Activated CD4-positive, alpha-beta T cell treated with anti-CD3 and anti-CD28 coated beads, Interleukin-2, amount 10 ng/mL, durations not matched to agents 7 days and 5 days (primary cell): ENCODE data around the gene HIVEP3. TPM values are rescaled to one million over a fixed set of nuclear protein-coding genes. Genes with fewer than 3 reads are reported as not detected.

Source experiments
- CTCF ChIA-PET: fragments of 350-600 bp; sonication (Branson Sonifier 250); formaldehyde crosslinking; loops from one replicate; lab custom pipeline; 2021; ENCODE audit warnings: antibody characterized with exemption; lab: Charles Lee
- POLR2A ChIA-PET: fragments of 350-600 bp; sonication (Branson Sonifier 250); formaldehyde crosslinking; loops from one replicate; lab custom pipeline; 2021; ENCODE audit warnings: antibody characterized with exemption; lab: Charles Lee
- DNase-seq: peaks from one replicate; pipeline ENCODE4 v3.0.0-alpha.2; 2020
- H3K27ac Mint-ChIP-seq: one replicate; pipeline ENCODE4 v1.8.0; 2021; ENCODE audit warnings: mild to moderate bottlenecking, moderate library complexity, mixed read lengths
- H3K27me3 Mint-ChIP-seq: one replicate; pipeline ENCODE4 v1.8.0; 2021; ENCODE audit warnings: mixed read lengths
- H3K36me3 Mint-ChIP-seq: one replicate; pipeline ENCODE4 v1.8.0; 2021; ENCODE audit warnings: low read depth, mixed read lengths
- H3K4me1 Mint-ChIP-seq: one replicate; pipeline ENCODE4 v1.8.0; 2021; ENCODE audit warnings: mixed read lengths
- H3K4me3 Mint-ChIP-seq: one replicate; pipeline ENCODE4 v1.8.0; 2021; ENCODE audit warnings: mild to moderate bottlenecking, moderate library complexity, mixed read lengths
- H3K9me3 Mint-ChIP-seq: one replicate; pipeline ENCODE4 v1.8.0; 2021; ENCODE audit warnings: mixed read lengths
- total RNA-seq, 2 experiments: library from RNA; stranded (reverse); gene quantifications; one replicate each; pipeline ENCODE4 v1.2.3, GENCODE V29; 2021

HIVEP3 gene
- total RNA-seq, 2 experiments from 2014 or later, result 18.4 to 21.5 TPM

GRCh38 chr1:41466146-41466545 is 452.6 kb downstream of the HIVEP3 start:
- no peaks in the 10 kb centered on the region for H3K27me3 Mint-ChIP-seq
- H3K9me3 Mint-ChIP-seq, result no peaks in the 10 kb centered on the region
- H3K27ac Mint-ChIP-seq, result no peak overlapping the region
- ChIA-PET POLR2A (interaction anchor here (0.6 kb wide), 1 partner anchor 1144 kb away, joined by 3 read pairs; no protein-coding TSS in a partner anchor), CTCF (interaction anchor here (2.3 kb wide), 1 partner anchor 14 kb away, joined by 4 read pairs; no protein-coding TSS in a partner anchor)
- DNase-seq, result no peak
- H3K4me3 Mint-ChIP-seq, result no peak overlapping the region
- no peaks in the 10 kb centered on the region for H3K4me1 Mint-ChIP-seq
- no peaks in the 10 kb centered on the region for H3K36me3 Mint-ChIP-seq

GRCh38 chr1:41465741-41466140 is 453.0 kb downstream of the HIVEP3 start:
- ChIA-PET CTCF (no interaction called here), POLR2A (interaction anchor here (0.6 kb wide), 1 partner anchor 1144 kb away, joined by 3 read pairs; no protein-coding TSS in a partner anchor)
- no peaks in the 10 kb centered on the region for H3K27me3 Mint-ChIP-seq
- DNase-seq, result no peak
- no peak overlapping the region for H3K27ac Mint-ChIP-seq
- no peaks in the 10 kb centered on the region for H3K4me1 Mint-ChIP-seq
- H3K4me3 Mint-ChIP-seq, result no peak overlapping the region
- H3K9me3 Mint-ChIP-seq, result no peaks in the 10 kb centered on the region
- no peaks in the 10 kb centered on the region for H3K36me3 Mint-ChIP-seq

GRCh38 chr1:41464885-41465284 is 453.8 kb downstream of the HIVEP3 start:
- ChIA-PET POLR2A (no interaction called here), CTCF (interaction anchor here (0.6 to 1.0 kb wide), 2 partner anchors 9 to 874 kb away, joined by 3 to 7 read pairs; no protein-coding TSS in a partner anchor)
- no peaks in the 10 kb centered on the region for H3K27me3 Mint-ChIP-seq
- DNase-seq, result no peak
- H3K36me3 Mint-ChIP-seq, result no peaks in the 10 kb centered on the region
- no peak overlapping the region for H3K27ac Mint-ChIP-seq
- no peak overlapping the region for H3K4me3 Mint-ChIP-seq
- H3K9me3 Mint-ChIP-seq, result no peaks in the 10 kb centered on the region
- H3K4me1 Mint-ChIP-seq, result no peaks in the 10 kb centered on the region

DNA sequence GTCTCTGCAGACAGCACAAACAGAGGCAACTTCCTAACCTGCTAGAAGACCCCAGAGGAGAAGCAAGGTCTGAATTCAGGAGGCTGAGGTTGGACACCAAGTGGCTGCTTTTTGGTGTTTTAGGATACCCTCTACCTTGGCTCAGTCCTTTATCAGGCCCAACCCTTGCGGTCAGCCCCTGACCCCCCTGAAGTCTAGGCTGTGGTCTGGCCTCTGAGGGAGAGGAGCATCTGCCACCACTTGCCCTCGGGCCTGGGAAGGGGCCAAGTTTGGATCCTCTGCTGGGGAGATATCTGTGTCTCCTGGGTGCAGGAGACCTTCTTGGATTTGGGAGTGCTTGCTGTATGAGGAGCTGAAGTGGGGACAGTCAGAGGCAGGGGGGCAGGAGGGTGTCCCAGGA is 455.2 kb downstream of the HIVEP3 start:
- no peaks in the 10 kb centered on the region for H3K9me3 Mint-ChIP-seq
- H3K27me3 Mint-ChIP-seq, result peaks cover 3% of the 10 kb centered on the region
- CTCF ChIA-PET, result no interaction called here
- H3K4me1 Mint-ChIP-seq, result no peaks in the 10 kb centered on the region
- no peaks in the 10 kb centered on the region for H3K36me3 Mint-ChIP-seq
- no peak for DNase-seq
- H3K27ac Mint-ChIP-seq, result no peak overlapping the region
- no peak overlapping the region for H3K4me3 Mint-ChIP-seq
- POLR2A ChIA-PET, result no interaction called here

DNA sequence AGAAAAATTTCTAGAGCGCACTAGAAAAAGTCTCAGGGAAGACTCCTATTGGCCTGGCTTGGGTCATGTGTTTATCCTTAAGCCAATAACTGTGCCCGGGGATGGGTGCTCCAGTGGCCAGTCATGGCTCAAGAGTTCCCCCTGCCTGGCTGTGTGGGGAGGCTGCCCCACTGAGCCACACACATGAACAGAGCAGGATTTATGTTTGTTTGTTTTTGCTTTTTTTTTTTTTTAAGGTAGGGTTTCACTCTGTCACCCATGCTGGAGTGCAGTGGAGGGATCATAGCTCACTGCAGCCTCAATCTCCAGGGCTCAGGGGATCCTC is 456.1 kb downstream of the HIVEP3 start:
- Mint-ChIP-seq H3K9me3 (no peaks in the 10 kb centered on the region), H3K36me3 (no peaks in the 10 kb centered on the region), H3K27me3 (peaks cover 3% of the 10 kb centered on the region), H3K27ac (no peak overlapping the region), H3K4me1 (no peaks in the 10 kb centered on the region), H3K4me3 (no peak overlapping the region)
- no peak for DNase-seq
- POLR2A ChIA-PET, result no interaction called here
- CTCF ChIA-PET, result no interaction called here

DNA sequence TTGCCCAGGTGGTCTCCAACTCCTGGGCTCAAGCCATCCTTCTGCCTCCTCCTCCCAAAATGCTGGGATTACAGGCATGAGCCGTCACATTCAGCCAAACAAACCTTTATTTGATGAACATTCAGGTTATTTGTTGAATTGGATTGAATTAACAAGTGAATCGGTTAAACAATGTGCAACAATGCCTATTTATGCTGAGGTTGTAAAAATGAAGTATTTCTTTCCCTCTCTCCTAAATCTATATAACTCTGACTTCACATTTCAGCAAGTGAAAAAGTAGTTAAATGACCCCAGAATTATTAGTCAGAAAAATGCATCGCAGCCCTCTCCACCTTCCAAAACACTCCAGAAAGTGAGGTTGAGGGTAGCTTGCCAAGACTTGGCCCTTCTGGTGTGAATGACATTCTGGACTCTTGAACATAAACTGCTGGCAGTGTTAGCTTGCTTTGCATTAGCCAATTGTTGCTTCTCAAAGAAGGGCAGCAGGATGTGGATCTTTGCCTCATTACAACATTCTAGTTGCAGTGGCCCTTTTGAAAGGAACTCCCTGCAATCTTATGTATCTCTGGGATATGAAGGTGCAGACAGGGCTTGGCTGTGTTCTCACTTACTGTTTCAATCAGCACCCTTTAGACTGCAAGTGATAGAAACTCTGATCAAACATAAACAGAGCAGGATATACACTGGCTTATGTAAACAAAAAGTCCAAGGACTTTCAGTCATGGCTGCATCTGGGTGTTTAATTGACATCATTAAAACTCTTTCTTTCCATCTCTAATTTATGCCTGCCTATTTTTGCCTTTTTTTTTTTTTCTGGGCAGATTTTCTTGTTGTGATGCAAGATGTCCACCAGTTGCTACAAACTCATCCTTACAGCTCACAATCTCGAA is 456.7 kb downstream of the HIVEP3 start:
- no peaks in the 10 kb centered on the region for H3K4me1 Mint-ChIP-seq
- ChIA-PET CTCF (no interaction called here), POLR2A (no interaction called here)
- no peak overlapping the region for H3K4me3 Mint-ChIP-seq
- no peaks in the 10 kb centered on the region for H3K36me3 Mint-ChIP-seq
- no peaks in the 10 kb centered on the region for H3K9me3 Mint-ChIP-seq
- DNase-seq, result no peak
- H3K27ac Mint-ChIP-seq, result no peak overlapping the region
- H3K27me3 Mint-ChIP-seq, result peaks cover 3% of the 10 kb centered on the region

GRCh38 chr1:41456847-41457540 is 461.7 kb downstream of the HIVEP3 start:
- DNase-seq, result no peak
- Mint-ChIP-seq H3K27ac (no peak overlapping the region), H3K36me3 (no peaks in the 10 kb centered on the region), H3K27me3 (peaks cover 3% of the 10 kb centered on the region), H3K9me3 (no peaks in the 10 kb centered on the region), H3K4me1 (no peaks in the 10 kb centered on the region), H3K4me3 (no peak overlapping the region)
- POLR2A ChIA-PET, result no interaction called here
- CTCF ChIA-PET, result interaction anchor here (1.7 kb wide), 1 partner anchor 8 kb away, joined by 3 read pairs; no protein-coding TSS in a partner anchor

Other genes with a start within 250 kb of the HIVEP3 start
- gene GUCA2B, start 234.5 kb upstream of the HIVEP3 start, total RNA-seq, result not detected
- not detected for gene GUCA2A, start 245.8 kb upstream of the HIVEP3 start, total RNA-seq